Progenitor cell of endocrine pancreas (in vitro differentiated cells): ENCODE data around the gene KIF1B. TPM values are rescaled to one million over a fixed set of nuclear protein-coding genes. Genes with fewer than 3 reads are reported as not detected.

Experiments
- DNase-seq: peaks from one replicate; pipeline ENCODE4 v3.0.0; 2021; ENCODE audit warnings: low spot score; ENCODE audit not compliant: unreplicated experiment
- H3K27ac Mint-ChIP-seq: 2 replicates; pipeline ENCODE4 v1.8.0; 2021; ENCODE audit warnings: mild to moderate bottlenecking, moderate library complexity, mixed read lengths
- H3K27me3 Mint-ChIP-seq: 2 replicates; pipeline ENCODE4 v1.8.0; 2021; ENCODE audit warnings: mixed read lengths
- H3K36me3 Mint-ChIP-seq: 2 replicates; pipeline ENCODE4 v1.8.0; 2022; ENCODE audit warnings: mixed read lengths; ENCODE audit not compliant: insufficient read depth
- H3K4me1 Mint-ChIP-seq: 2 replicates; pipeline ENCODE4 v1.8.0; 2021; ENCODE audit warnings: low read depth, mixed read lengths
- H3K4me3 Mint-ChIP-seq: 2 replicates; pipeline ENCODE4 v1.8.0; 2021; ENCODE audit warnings: low read depth, mild to moderate bottlenecking, moderate library complexity, mixed read lengths
- H3K9me3 Mint-ChIP-seq: 2 replicates; pipeline ENCODE4 v1.8.0; 2021; ENCODE audit warnings: low read depth, mixed read lengths
- CTCF ChIP-seq: fragments of 200-600 bp; sonication (generic); IDR thresholded peaks from one replicate; pipeline ENCODE4 v1.5.0; 2021; ENCODE audit warnings: antibody characterized with exemption, mild to moderate bottlenecking; ENCODE audit not compliant: unreplicated experiment
- total RNA-seq: library from RNA; stranded (reverse); gene quantifications from 2 replicates; pipeline ENCODE4 v1.2.1, GENCODE V29; 2021

The KIF1B gene
- total RNA-seq, 1 donor from 2014 or later: 78.7 TPM

GRCh38 chr1:10295481-10296085 is 85.2 kb downstream of the KIF1B start:
- DNase-seq: no peak
- Mint-ChIP-seq H3K27ac (peak overlapping the region; percentile 24), H3K4me1 (no peaks in the 10 kb centered on the region), H3K9me3 (no peaks in the 10 kb centered on the region), H3K36me3 (peaks cover 29% of the 10 kb centered on the region), H3K27me3 (no peaks in the 10 kb centered on the region), H3K4me3 (no peak overlapping the region)
- no peak for TF ChIP-seq CTCF

- Mint-ChIP-seq H3K9me3 (no peaks in the 10 kb centered on the region), H3K27me3 (no peaks in the 10 kb centered on the region), H3K4me1 (no peaks in the 10 kb centered on the region), H3K4me3 (no peak overlapping the region), H3K27ac (no peak overlapping the region), H3K36me3 (peaks cover 32% of the 10 kb centered on the region)
- no peak for DNase-seq
- TF ChIP-seq CTCF: no peak
Observed at GRCh38 chr1:10299151-10299550, 88.8 kb downstream of the KIF1B start.

GRCh38 chr1:10302416-10302815 is 92.0 kb downstream of the KIF1B start:
- Mint-ChIP-seq H3K4me3 (no peak overlapping the region), H3K36me3 (peaks cover 29% of the 10 kb centered on the region), H3K27ac (peak overlapping the region; percentile 1), H3K4me1 (no peaks in the 10 kb centered on the region), H3K9me3 (no peaks in the 10 kb centered on the region), H3K27me3 (no peaks in the 10 kb centered on the region)
- TF ChIP-seq CTCF: no peak
- DNase-seq: no peak

- no peak for DNase-seq
- no peak for TF ChIP-seq CTCF
- H3K27me3 Mint-ChIP-seq: no peaks in the 10 kb centered on the region
- H3K27ac Mint-ChIP-seq: no peak overlapping the region
- no peaks in the 10 kb centered on the region for H3K4me1 Mint-ChIP-seq
- no peak overlapping the region for H3K4me3 Mint-ChIP-seq
- H3K36me3 Mint-ChIP-seq: peaks cover 26% of the 10 kb centered on the region
- no peaks in the 10 kb centered on the region for H3K9me3 Mint-ChIP-seq
Observed at GRCh38 chr1:10304295-10304694, 93.9 kb downstream of the KIF1B start.

- Mint-ChIP-seq H3K27ac (no peak overlapping the region), H3K36me3 (peaks cover 29% of the 10 kb centered on the region), H3K9me3 (no peaks in the 10 kb centered on the region), H3K4me1 (no peaks in the 10 kb centered on the region), H3K4me3 (no peak overlapping the region), H3K27me3 (no peaks in the 10 kb centered on the region)
- no peak for DNase-seq
- TF ChIP-seq CTCF: no peak
Observed at GRCh38 chr1:10306435-10306834, 96.1 kb downstream of the KIF1B start.
